ENCODE results near the gene ACTN3.
A peak's percentile ranks its signal among the peaks of the same experiment; 100 is the strongest.
"Not testable (repeated sequence)": the region's sequence is repeated elsewhere in the genome, so short reads cannot be mapped to it uniquely, and the experiment has no call there.

ACTN3 gene

DNA sequence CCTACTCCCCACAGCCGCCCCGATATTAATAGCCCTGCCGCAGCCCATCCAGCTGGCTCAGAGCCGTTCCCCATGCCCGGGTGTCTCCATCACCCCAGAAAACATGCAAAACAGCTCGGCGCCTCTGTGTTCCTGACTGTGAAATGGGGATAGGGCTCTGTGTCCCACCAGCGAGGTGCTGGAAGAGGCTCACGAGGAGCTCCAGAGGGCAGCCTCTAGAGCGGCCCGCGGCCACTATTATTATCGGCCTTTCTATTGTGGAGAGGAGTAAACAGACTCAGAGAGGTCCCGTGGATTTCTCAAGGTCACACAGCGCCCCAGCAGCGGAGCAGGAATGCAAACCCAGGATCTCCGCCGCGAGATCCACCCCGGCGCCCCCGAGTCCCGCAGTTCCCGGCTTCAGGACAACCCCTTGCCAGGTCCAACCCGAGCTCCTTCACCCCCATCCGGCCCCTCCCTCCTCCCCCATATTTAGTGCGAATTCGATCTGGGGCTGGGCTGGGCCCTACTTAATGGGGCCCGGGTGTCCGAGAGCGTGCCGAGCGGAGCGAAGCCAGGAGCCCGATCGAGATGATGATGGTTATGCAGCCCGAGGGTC lies at the start of gene ACTN3:
TSS of gene ACTN3 (plus strand) at position 536 of the 598 bp plus-strand sequence. CDS start at position 571, 35 bp downstream.
- DNase-seq: no peak

DNA sequence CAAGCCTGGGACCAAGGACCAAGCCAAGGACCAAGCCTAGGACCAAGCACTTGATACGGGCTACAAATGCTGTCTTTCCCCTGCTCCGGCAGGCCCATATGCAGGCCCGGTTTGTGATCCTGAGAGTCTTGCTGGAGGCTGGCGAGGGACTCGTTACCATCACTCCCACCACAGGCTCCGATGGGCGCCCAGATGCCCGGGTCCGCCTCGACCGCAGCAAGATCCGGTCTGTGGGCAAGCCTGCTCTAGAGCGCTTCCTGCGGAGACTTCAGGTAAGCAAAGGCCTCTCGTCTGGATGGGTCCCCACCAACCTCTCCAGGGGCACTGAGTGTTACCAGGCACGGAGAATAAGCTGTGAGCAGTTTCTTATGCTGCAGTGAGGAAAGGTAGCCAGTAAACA lies 49.5 kb upstream of the ACTN3 start:
- DNase-seq: no peak

DNA sequence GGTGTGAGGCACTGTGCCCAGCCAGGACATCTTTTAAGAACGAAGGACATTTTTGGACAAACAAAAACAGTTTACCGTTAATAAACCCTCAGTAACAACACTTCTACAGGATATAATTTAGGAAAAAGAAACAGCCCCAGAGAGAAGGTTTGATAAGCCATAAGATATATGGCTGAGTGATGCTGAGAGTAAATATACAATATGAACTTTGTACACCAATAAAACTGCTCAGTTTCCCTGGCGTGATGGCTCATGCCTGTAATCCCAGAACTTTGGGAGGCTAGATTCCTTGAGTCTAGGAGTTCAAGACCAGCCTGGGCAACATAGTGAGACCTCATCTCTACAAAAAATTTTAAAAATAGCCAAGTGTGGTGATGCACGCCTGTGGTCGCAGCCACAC lies 48.2 kb upstream of the ACTN3 start:
- DNase-seq: no peak

DNA sequence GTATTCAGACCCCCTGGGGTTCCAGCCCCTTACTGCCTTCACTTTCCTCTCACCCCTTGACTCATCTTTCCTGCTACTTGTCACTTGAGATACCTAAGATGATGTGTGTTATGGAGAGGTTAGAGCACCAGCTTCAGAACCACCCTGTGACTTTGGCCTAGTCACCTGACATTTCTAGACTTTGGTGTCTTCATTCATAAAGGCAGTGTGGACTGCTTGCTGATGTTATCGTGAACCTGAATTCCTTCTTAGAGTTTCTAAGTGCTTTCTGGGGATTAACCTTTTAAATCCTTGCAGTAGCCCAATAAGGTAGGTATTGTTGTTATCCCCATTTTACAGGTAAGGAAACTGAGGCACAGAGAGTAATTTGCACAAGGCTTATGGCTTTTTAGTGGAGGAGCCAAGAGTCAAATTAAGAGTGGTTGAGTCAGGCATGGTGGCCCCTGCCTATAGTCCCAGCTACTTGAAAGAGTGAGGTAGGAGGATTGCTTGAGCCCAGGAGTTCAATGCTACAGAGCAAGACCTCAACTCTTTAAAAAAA lies 41.4 kb upstream of the ACTN3 start:
- no peak for DNase-seq

DNA sequence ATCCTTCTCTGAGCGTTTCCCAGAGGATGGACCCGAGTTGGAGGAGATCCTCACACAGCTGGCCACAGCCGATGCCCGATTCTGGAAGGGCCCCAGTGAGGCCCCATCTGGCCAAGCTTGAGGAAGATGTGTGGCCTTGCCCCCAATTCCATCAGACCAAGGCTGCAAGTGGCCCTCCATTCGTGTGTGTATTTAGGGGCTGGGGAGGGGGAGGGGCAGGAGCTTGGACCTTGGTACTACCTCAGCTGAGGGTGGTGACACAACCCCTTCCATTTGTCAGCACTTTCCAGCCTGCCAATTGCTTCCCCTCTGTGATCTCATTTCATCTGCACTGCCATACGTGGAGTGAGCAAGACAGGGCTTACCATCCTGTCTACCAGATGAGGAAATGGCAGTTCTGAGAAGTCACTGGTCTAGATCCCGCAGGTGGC lies 37.6 kb upstream of the ACTN3 start:
- DNase-seq: no peak

DNA sequence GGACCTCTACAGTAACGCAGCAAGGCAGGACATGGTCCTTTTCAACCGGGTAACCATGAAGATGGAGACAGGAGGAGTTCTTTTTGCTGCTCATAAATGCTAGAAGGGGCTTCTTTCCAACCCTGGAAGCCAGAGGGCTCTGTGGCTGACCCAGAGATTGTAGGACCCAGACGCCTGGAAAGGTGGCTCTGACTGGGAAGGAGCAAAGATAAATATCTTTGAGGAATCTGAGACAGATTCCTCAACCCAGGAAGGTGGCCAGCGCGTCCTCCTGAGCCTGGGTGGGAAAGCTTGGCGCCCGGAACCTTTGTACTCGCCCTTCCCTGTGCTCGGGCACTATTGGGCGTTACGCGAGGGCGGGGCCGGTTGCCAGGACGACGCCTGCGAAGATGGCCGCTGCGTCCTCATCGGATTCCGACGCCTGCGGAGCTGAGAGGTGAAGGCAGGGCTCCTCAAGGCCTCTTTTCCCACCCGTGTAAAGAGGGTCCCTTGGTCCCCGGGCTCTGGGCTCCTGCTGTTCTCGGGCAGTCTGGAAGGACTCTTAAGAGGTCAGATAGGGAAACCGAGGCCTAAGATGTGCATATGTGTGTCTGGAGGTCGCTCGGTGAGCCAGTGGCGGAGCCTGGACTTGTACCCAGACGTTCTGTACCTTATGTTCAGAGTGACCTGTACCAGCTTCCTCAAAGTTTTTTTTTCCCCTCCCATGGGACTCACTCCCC lies 36.3 kb upstream of the ACTN3 start, which contains the start of gene BBS1:
TSS of gene BBS1 (plus strand) at position 365 of the 719 bp plus-strand sequence. CDS start at position 390, 25 bp downstream.
- DNase-seq: peak; percentile 81 to 82

DNA sequence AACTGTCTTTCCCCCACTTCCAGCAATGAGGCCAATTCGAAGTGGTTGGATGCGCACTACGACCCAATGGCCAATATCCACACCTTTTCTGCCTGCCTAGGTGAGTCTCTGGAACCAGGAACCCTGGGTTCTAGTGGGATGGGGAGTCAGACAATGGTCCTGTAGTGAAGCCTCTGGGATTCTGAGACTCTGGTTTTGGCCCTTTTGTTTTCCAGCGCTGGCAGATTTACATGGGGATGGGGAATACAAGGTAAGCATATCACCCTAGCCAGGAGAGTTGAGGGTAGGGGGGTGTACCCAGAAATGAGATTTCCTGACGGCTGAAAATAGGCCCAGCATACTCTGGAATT lies 35.7 kb upstream of the ACTN3 start:
- no peak for DNase-seq

DNA sequence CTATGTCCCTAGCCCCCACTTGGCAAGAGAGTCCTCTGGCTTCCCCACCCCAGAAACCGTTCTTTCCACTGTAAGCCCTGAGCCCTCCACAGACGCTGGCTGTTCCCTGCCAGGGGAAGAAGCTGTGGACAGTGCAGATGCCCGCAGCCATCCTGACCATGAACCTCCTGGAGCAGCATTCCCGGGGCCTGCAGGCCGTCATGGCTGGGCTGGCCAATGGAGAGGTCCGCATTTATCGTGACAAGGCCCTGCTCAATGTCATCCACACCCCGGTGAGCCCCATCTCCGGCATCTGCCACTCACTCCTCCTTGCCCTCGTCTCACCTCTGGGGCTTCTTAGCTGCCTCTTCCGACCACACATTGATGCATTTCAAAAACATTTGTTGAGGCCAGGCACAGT lies 23.1 kb upstream of the ACTN3 start:
- no peak for DNase-seq

DNA sequence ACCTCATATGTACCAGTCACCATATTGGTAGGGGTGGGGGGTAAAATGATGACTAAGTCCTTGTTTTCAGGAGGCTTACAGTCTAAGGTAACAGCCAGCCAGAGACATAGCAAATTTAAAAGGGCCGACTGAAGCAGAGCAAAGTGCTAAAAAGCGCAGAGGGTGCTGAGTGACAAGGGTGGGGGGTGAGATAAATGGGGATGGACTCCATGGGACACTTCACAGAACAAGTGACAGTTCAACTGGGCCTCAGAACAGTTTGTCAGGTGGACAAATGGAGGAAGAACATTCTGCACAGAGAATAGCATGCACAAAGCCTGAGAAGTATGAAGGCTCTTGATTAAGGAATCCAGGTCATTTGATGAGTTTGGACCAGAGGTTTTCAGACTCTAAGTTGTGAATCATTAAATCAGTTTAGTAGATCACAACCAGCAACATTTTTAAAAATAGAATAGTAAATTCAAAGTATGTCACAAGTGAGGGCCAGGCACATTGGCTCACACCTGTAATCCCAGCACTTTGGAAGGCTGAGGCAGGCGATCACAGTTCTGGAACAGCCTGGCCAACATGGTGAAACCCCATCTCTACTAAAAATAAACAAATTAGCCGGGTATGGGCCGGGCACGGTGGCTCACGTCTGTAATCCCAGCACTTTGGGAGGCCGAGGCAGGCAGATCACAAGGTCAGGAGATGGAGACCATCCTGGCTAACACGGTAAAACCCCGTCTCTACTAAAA lies 22.2 kb upstream of the ACTN3 start:
- no peak for DNase-seq

DNA sequence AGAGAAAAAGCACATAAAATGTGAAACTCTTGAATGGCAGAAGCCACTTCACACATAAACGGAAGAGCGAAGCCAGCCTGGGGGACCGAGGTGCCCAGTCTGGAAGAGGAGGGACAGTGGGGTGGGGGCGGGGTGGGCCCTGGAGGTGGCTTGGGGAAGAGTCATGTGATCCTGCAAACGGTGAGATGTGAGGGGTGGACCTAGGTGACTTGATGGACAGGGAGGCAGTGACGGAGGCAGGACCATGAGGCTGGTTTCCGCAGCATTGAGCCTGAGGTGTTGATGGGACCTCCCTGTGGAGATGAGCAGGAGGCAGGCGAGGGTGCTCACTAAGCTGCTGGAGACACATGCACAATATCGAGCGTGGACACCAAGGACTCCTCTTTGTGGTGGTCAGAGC lies 17.6 kb upstream of the ACTN3 start:
- DNase-seq: no peak

DNA sequence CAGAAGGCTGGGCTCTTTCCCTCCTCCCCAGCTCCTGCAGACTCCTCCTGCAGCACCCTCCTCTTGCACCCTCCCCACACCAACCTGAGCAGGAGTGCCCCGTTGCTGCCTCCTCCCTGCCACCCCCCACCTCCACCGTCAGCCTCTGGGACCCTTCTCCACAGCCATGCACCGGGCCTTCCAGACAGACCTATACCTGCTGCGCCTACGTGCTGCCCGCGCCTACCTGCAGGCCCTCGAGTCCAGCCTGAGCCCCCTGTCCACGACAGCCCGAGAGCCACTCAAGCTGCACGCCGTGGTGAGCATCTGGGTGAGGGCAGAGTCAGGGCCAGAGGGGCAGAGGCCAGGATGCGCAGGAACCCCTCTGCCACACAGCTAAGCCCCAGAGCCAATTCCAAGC lies 17.0 kb upstream of the ACTN3 start:
- no peak for DNase-seq

DNA sequence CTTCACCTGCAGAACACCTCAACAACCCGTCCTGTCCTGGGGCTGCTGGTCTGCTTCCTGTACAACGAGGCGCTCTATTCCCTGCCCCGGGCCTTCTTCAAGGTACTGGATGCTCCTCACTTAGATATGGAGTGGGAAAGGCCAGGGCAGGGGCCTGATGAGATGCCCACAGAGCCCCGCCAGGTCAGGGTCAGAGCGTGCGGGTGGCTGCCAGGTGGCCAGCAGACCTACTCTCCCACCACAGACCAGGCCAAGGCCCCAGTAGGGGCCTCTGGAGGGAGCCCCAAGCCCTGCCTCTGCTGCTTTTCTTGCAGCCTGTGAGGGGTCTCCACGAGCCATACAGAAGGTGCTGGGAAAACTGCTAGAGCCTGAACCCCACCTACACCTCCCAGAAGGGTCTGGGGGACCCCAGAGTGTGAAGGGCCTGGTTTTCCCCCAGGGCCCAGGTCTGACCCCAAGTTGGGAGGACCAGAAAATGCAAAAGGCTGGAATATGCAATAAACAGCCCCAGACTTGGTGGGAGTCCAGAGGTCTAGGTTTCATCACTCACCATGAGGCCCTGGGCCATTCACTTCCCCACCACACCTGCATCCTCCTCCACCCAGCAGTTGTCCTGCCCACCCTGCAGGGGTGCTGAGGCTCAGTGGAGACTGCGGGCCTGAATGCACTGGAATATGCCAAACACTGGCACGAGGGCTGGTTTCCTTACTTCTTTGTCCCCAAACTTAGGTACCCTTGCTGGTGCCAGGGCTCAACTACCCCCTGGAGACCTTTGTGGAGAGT lies 15.6 kb upstream of the ACTN3 start:
- DNase-seq: no peak

DNA sequence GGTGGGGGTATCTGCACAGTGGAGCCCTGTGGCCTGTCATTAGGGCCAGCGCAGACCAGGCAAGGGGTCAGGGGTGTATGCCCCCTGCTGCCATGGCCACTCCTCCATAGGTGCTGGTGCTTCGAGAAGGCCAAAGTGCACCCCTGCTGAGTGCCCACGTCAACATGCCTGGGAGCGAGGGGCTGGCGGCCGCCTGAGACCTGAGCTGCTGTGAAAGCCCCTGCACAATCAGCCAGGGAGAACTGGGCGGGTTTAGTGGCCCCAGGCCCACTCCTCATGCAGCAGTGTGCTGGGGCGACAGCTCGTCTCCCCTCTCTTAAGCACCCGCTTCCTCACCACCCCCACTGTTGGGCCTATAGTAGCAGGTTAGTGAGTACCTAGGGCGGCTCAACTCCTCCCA lies 14.9 kb upstream of the ACTN3 start:
- no peak for DNase-seq

DNA sequence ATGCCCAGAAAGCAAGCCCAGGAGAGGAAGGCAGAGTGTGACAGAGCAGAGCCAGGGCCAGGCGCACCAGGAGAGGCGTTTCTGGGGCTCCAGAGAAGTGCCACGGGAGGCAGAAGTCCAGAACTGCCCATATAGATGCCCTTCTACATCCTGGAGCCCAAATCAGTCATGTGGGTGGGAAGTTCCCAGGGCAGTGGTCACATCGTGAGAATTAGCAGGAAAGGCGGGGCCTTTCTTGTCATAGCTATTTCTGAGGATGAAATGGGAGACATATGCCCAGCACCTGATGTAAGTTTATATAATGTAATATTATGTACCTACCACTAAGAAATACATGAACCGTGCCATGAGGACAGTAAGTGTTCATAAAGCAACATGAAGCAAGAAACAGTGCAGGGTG lies 13.9 kb upstream of the ACTN3 start:
- no peak for DNase-seq

DNA sequence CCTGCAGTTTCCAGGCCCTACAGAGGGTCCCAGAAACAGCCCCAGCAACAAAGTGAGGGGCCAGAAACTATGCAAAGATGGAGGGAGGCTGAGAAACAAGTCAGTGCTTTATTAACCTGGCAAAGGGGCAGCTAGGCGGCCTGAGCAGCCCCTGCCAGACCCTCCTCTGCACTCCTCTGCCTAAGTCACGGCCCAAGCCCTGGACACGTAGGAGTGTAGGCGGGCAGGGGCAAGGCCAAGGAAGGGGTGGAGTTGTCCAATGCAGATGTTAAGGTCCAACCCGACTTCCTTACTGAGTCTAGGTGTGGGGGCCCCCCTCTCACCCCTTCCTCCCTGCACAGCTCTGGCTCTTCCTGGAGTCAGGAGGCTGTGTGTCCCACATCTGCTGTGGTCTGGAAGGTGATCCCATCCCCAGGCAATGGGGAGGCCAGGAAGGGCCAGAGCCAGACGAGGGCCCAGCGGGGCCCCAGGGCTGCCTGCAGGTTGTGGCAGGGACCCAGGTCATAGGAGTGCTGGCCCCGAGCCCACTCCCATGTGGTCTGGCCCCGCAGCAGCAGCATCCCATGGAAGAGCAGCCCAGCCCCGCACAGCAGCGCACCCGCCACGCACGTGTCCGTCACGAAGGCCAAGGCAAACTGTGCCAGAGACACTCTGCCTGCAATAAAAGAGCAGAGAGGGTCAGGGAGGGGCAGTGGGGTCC lies 7.4 kb upstream of the ACTN3 start:
- DNase-seq: no peak

DNA sequence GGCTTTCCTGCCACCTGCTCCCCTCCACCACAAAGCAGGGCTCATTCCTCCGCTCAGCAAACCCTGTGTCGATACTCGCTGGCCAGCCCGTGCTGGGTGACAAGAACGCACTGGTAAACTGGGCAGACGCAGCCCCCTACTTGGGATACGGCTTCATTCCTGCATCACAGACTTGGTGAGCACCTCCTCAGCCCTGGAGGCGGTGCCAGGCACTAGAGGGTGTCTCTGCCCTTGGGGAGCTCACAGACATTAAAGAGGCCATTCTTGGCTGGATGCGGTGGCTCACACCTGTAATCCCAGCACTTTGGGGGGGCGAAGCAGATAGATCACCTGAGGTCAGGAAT lies 6.9 kb upstream of the ACTN3 start:
- DNase-seq: no peak

DNA sequence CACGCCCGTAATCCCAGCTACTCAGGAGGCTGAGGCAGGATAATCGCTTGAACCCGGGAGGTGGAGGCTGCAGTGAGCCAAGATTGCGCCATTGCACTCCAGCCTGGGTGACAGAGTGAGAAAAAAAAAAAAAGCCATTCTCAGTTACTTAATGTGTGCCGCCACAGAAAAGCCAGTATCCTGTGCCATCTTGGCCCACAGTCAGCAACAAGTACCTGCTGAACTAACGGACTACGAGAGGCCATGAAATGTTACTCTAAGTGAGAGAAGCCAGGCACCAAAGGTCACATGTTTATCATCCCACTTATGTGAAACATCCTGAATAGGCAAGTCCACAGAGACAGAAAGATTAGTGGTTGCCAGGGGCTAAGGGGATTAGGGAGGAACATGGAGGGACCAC lies 6.1 kb upstream of the ACTN3 start:
- not testable (repeated sequence) for DNase-seq

DNA sequence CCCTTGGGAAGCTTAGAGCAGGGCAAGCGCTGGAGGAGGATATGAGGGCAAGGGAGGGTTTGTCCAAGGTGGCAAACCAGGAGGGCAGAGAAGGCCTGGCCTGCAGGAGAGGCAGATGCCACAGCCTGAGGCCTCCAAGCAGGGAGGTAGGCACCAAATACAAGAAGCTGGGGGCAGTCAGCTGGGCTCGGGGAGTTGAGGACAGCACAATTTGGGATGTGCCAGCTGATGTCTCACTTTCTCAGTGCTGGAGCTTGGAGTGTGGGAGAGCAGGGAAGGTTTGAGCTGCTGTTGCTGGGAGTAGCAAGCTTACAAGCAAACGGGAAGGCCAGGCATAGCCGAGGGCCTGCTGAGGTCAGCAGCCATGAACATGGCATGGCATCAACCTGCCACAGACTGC lies 4.8 kb upstream of the ACTN3 start:
- no peak for DNase-seq

DNA sequence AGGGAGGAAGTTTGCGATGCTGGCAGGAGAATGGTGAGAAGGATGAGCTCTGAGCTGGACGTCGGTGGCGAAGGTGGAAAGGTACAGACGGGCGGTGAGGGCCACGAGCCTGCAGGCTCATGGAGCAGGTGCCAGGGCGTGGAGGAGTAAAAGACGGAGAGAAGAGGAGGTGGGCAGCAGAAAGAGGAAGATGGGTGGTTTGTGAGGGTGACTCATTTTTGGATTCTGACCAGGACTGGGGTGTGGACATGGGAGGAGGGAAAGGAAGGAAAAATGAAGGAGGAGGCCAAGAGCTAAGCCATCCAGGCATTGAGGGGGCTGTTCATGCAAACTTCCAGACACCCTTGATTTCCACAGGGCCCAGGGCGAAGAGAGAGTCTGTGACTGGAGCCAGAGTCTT lies 4.3 kb upstream of the ACTN3 start:
- no peak for DNase-seq

DNA sequence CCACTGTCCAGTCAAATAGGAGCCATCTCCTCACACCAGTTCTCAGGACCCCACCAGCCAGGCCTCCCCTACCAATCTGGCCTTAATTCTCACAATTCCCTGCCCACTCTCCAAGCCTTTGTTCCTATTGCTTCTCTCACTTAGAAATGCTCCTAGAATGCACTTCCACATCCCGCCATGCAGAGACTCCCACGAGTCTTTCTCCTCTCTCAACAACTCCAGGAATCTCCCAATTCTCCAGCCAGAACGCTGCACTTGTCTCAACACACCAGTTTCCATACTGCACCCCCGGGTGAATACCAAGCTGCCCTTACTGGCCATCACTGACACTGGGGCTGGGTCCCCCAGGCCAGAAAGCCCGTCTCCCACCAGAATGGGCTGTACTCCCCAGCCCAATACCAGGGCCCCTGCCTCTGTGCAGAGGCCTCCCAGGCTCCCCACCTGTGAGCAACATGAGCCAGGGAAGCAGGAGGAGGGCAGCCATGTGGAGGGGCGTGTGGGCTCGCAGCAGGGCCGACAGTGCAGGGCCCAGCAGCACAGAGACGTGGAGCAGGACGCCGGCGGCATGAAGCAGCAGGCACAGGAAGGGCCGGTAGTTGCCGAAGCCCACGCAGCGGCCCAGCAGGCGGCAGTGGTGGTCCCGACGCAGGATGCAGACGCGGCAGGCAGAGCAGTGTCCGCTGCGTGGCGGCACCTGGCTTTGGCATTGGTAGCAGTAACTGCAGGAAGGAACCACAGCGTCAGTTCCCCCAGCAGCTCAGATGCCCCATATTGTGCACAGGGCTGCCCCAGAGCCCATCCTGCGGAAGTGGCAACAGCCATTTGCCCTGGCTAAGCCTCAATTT lies 3.2 kb upstream of the ACTN3 start:
- DNase-seq: peak; percentile 20 to 35

DNA sequence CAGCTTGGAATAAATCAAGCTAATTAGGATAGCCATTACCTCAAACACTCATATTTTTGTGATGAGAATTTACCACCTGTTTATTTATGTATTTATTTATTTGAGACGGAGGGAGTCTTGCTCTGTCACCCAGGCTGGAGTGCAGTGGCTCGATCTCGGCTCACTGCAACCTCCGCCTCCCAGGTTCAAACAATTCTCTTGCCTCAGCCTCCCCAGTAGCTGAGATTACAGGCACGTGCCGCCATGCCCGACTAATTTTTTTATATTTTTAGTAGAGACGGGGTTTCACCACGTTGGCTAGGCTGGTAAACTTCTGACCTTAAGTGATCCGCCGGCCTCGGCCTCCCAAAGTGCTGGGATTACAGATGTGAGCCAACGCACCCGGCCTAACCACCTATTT lies 1.8 kb upstream of the ACTN3 start:
- DNase-seq: not testable (repeated sequence)
